Fibroblast of skin of back (primary cell): Measurements from ENCODE around the gene BCL7C.
"Not testable (repeated sequence)": the region's sequence is repeated elsewhere in the genome, so short reads cannot be mapped to it uniquely, and the experiment has no call there.

Experiments
- DNase-seq: peaks from one replicate; pipeline ENCODE4 v3.0.0-alpha.2; 2013

Gene BCL7C

GRCh38 chr16:30860729-30861128 lies 33.1 kb downstream of the BCL7C start:
- DNase-seq, result not testable (repeated sequence)

GRCh38 chr16:30858829-30859423 lies 35.0 kb downstream of the BCL7C start:
- no peak for DNase-seq

GRCh38 chr16:30858111-30858495 lies 35.8 kb downstream of the BCL7C start:
- no peak for DNase-seq

GRCh38 chr16:30853758-30854157 lies 40.1 kb downstream of the BCL7C start:
- DNase-seq, result no peak

GRCh38 chr16:30850246-30850645 lies 43.6 kb downstream of the BCL7C start:
- DNase-seq, result no peak

- DNase-seq, result no peak
Measured at GRCh38 chr16:30846649-30847402, 47.1 kb downstream of the BCL7C start.

GRCh38 chr16:30844671-30845449 lies 49.0 kb downstream of the BCL7C start:
- DNase-seq, result peak; percentile 81

- DNase-seq, result no peak
Measured at GRCh38 chr16:30844346-30844670, 49.6 kb downstream of the BCL7C start.

GRCh38 chr16:30843501-30843900 lies 50.4 kb downstream of the BCL7C start:
- no peak for DNase-seq

GRCh38 chr16:30842971-30843370 lies 50.9 kb downstream of the BCL7C start:
- DNase-seq, result no peak

- DNase-seq, result no peak
Measured at GRCh38 chr16:30841332-30841731, 52.5 kb downstream of the BCL7C start.

GRCh38 chr16:30840611-30841010 lies 53.3 kb downstream of the BCL7C start:
- DNase-seq, result no peak

- no peak for DNase-seq
Measured at GRCh38 chr16:30839523-30840227, 54.2 kb downstream of the BCL7C start.

- no peak for DNase-seq
Measured at GRCh38 chr16:30838876-30839471, 54.9 kb downstream of the BCL7C start.

- no peak for DNase-seq
Measured at GRCh38 chr16:30837904-30838303, 56.0 kb downstream of the BCL7C start.
